C4-2B (cell line): ENCODE results near the gene PUM2.

ENCODE experiments used
- H3K27ac ChIP-seq: fragments of 450-650 bp; 2 replicates; pipeline ENCODE4 v1.5.1; 2017
- CTCF ChIP-seq: fragments of 450-650 bp; conservative IDR thresholded peaks from 2 replicates; pipeline ENCODE4 v1.5.1; 2017; ENCODE audit warnings: mild to moderate bottlenecking
- ZFX ChIP-seq: fragments of 450-650 bp; IDR thresholded peaks from 2 replicates; pipeline ENCODE4 v1.6.1; 2017

PUM2 gene

DNA sequence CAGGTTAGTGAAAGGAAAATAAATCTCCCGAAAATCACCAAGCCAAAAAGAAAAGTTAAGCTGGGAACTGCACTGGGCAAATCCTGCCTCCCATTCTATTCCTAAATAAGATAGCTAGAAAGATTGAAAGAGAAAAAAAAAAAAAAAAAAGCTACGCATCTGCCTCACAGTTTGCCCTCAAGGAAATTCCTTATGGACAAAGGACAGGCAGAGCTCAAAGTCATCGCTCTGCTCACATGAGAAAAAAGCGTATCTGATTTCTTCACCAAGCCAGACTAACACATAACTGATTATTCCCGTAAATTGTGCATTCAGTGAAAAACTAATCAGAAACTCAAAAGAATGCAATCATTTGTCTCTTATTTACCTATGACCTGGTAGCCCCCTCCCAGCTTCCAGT, 50.0 kb downstream of the PUM2 start:
- H3K27ac ChIP-seq, result no peak overlapping the region
- TF ChIP-seq ZFX (no peak), CTCF (no peak)

DNA sequence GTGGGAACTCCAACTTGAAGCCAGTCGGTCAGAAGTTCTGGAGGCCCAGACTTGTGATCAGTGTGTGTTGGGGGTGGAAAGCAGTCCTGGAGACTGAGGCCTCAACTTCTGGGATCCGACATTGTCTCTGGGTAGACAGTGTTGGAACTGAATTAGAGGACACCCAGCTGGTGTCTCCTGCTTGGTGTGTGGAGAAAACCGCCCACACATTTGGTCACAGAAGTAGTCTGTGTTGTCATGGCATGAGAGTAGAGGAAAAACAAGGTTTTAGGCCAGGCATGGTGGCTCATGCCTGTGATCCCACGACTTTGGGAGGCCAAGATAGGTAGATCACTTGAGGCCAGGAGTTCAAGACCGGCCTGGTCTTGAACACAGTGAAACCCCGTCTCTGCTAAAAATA, 51.5 kb downstream of the PUM2 start:
- TF ChIP-seq ZFX (no peak), CTCF (no peak)
- no peak overlapping the region for H3K27ac ChIP-seq

- H3K27ac ChIP-seq, result no peak overlapping the region
- no peak for TF ChIP-seq ZFX
- TF ChIP-seq CTCF, result no peak
Observed at GRCh38 chr2:20294231-20294630, 56.4 kb downstream of the PUM2 start.

- no peak overlapping the region for H3K27ac ChIP-seq
- TF ChIP-seq ZFX (no peak), CTCF (no peak)
Observed at GRCh38 chr2:20292984-20293383, 57.7 kb downstream of the PUM2 start.

- H3K27ac ChIP-seq, result no peak overlapping the region
- TF ChIP-seq ZFX (no peak), CTCF (no peak)
Observed at GRCh38 chr2:20291846-20292408, 58.7 kb downstream of the PUM2 start.

- no peak overlapping the region for H3K27ac ChIP-seq
- peak; percentile 80 for TF ChIP-seq CTCF
- no peak for TF ChIP-seq ZFX
Observed at GRCh38 chr2:20291106-20291564, 59.5 kb downstream of the PUM2 start.

GRCh38 chr2:20288642-20289340, 61.9 kb downstream of the PUM2 start:
- H3K27ac ChIP-seq, result no peak overlapping the region
- TF ChIP-seq CTCF (no peak), ZFX (no peak)
